Liver (tissue), 3 donors: ENCODE data around the gene SULT1C4.

Source experiments
- CTCF ChIP-seq: fragments of 150-350 bp; IDR thresholded peaks from 2 replicates; pipeline ENCODE4 v1.5.1; 2017; ENCODE audit warnings: improper control_type of control experiment, low read depth, low read length; ENCODE audit not compliant: missing input control
- MAX ChIP-seq: IDR thresholded peaks from 2 replicates; pipeline ENCODE4 v1.6.1; 2016; ENCODE audit warnings: antibody characterized with exemption
- RAD21 ChIP-seq, 2 donors: IDR thresholded peaks; 2 replicates each; pipeline ENCODE4 v1.6.1; 2016; ENCODE audit warnings: antibody characterized with exemption in 2 of 2, mild to moderate bottlenecking in 2 of 2
- REST ChIP-seq: IDR thresholded peaks from 2 replicates; pipeline ENCODE4 v1.6.1; 2016; ENCODE audit warnings: antibody characterized with exemption, mild to moderate bottlenecking
- RXRA ChIP-seq, 2 donors: IDR thresholded peaks; 2 replicates each; pipeline ENCODE4 v1.6.1; 2017 to 2018; ENCODE audit warnings: antibody characterized with exemption in 2 of 2, mild to moderate bottlenecking in 1 of 2
- YY1 ChIP-seq: IDR thresholded peaks from 2 replicates; pipeline ENCODE4 v1.6.1; 2016; ENCODE audit warnings: antibody characterized with exemption, mild to moderate bottlenecking
- donor health status: healthy.
- donor health status: healthy.

- TF ChIP-seq CTCF (no peak), RAD21 (IDR thresholded peaks at IDR 0.05) (no peak), MAX (no peak), RXRA (IDR thresholded peaks at IDR 0.05) (no peak), REST (no peak), YY1 (no peak)
Observed at GRCh38 chr2:108369153-108369552, 8.6 kb upstream of the SULT1C4 start.
